Cardiac muscle cell (in vitro differentiated cells and primary cell): Measurements from ENCODE around the gene ROPN1L. TPM values are rescaled to one million over a fixed set of nuclear protein-coding genes. Genes with fewer than 3 reads are reported as not detected.
A peak's percentile ranks its signal among the peaks of the same experiment; 100 is the strongest.

ENCODE experiments used
- DNase-seq, 2 donors: peaks; one replicate each; pipeline versions ENCODE4 v3.0.0 to v3.0.0-alpha.2; 2010 to 2017; ENCODE audit warnings: low read depth in 1 of 2, low spot score in 1 of 2
- H3K27ac ChIP-seq: fragments of 200-600 bp; sonication (generic); 2 replicates; pipeline ENCODE4 v1.5.1; 2016
- H3K27me3 ChIP-seq: fragments of 200-600 bp; sonication (generic); 2 replicates; pipeline ENCODE4 v1.6.0; 2016; ENCODE audit warnings: control low read depth
- H3K36me3 ChIP-seq: fragments of 200-600 bp; sonication (generic); 2 replicates; pipeline ENCODE4 v1.5.1; 2016; ENCODE audit warnings: control low read depth
- H3K4me1 ChIP-seq: fragments of 200-600 bp; sonication (generic); 2 replicates; pipeline ENCODE4 v1.8.1; 2017; ENCODE audit warnings: low read depth, mild to moderate bottlenecking, mixed run types
- H3K4me3 ChIP-seq: fragments of 200-600 bp; sonication (generic); 2 replicates; pipeline ENCODE4 v1.5.1; 2016; ENCODE audit warnings: mild to moderate bottlenecking
- H3K9me3 ChIP-seq: fragments of 200-600 bp; sonication (generic); 2 replicates; pipeline ENCODE4 v1.5.1; 2017; ENCODE audit warnings: low read depth, mild to moderate bottlenecking, control low read depth
- polyA plus RNA-seq: library from polyadenylated mRNA; unstranded; fragments of >200 nt; fragmentation: Nextera tagmentation; extraction: Ambion mirVana; gene quantifications from 2 replicates; pipeline ENCODE4 v1.2.1, GENCODE V29; 2016
- total RNA-seq: library from RNA; depleted of rRNA; stranded (reverse); fragments of >200 nt; gene quantifications from 2 replicates; pipeline ENCODE4 v1.2.3, GENCODE V29; 2016
- TF ChIP-seq, protein P1 (sequence below): IDR thresholded peaks from 2 replicates; pipeline ENCODE4 v1.5.1; 2012; ENCODE audit warnings: low read depth, mild to moderate bottlenecking, low read length

The ROPN1L gene
- total and polyA plus RNA-seq, 2 experiments from 2014 or later = 1.3 TPM

DNA sequence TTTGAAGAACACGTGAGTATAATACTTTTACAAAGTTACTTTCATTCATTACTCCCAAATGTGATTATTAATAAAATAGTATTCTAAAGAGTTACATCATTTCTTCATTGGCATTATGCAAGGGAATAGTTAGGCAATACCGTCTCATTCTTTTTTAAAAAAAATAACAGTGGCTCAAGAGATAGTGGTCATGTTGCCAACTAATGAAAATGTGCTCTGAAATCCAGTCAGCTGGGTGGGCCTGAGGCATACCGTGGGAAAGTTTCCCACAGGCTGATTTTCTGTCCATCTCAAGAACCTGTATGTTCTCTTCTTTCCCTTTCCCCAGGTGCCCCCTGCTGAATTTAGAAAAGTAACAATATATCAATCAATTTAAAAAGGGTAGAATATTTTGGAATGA lies 40.8 kb upstream of the ROPN1L start:
- no peak overlapping the region for H3K4me3 ChIP-seq
- peaks cover 47% of the 10 kb centered on the region for H3K36me3 ChIP-seq
- no peaks in the 10 kb centered on the region for H3K9me3 ChIP-seq
- peak overlapping the region; percentile 42 for H3K27ac ChIP-seq
- peak in 1 of 2 donors; percentile 81 for DNase-seq
- TF ChIP-seq, protein P1, sequence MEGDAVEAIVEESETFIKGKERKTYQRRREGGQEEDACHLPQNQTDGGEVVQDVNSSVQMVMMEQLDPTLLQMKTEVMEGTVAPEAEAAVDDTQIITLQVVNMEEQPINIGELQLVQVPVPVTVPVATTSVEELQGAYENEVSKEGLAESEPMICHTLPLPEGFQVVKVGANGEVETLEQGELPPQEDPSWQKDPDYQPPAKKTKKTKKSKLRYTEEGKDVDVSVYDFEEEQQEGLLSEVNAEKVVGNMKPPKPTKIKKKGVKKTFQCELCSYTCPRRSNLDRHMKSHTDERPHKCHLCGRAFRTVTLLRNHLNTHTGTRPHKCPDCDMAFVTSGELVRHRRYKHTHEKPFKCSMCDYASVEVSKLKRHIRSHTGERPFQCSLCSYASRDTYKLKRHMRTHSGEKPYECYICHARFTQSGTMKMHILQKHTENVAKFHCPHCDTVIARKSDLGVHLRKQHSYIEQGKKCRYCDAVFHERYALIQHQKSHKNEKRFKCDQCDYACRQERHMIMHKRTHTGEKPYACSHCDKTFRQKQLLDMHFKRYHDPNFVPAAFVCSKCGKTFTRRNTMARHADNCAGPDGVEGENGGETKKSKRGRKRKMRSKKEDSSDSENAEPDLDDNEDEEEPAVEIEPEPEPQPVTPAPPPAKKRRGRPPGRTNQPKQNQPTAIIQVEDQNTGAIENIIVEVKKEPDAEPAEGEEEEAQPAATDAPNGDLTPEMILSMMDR = no peak
- peaks cover 16% of the 10 kb centered on the region for H3K4me1 ChIP-seq
- no peaks in the 10 kb centered on the region for H3K27me3 ChIP-seq

DNA sequence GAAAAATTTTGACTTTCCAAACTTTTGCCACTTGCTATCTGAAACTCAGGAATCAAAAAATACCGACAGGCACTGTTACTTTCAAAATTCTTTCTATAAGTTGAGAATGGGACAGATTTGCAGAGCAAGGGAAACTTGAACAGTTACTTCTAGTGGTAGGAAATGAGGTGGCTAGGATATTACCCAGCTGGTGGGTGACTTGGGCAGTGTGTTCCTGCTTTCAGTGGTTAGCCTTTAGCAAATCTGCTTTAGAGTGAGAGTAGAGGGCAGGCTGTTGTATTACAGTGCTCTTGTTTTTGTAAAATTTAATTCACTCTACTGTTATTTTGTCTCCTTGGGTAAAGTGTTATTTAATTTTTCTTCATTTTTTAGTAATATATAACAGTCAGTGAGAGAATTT lies 40.2 kb upstream of the ROPN1L start:
- Histone ChIP-seq H3K27ac (no peak overlapping the region), H3K27me3 (no peaks in the 10 kb centered on the region), H3K4me3 (no peak overlapping the region), H3K9me3 (no peaks in the 10 kb centered on the region), H3K4me1 (peaks cover 16% of the 10 kb centered on the region), H3K36me3 (peaks cover 52% of the 10 kb centered on the region)
- DNase-seq = no peak
- TF ChIP-seq, protein P1 = no peak

DNA sequence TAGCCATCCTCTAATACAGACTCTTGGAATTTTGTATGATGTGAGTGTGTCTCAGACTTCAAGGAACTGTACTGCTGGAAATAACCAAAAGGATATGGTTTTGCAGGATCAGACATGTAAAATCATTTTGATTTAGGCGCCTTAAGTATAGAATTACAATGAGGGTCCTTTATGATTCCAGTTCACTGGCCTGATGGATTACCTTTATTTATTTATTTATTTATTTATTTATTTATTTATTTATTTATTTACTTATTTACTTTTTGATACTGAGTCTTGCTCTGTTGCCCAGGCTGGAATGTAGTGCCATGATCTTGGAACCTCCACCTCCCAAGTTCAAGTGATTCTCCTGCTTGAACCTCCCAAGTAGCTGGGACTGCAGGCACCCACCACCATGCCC lies 37.9 kb upstream of the ROPN1L start:
- H3K36me3 ChIP-seq = peaks cover 66% of the 10 kb centered on the region
- no peak for DNase-seq
- no peak overlapping the region for H3K27ac ChIP-seq
- H3K9me3 ChIP-seq = no peaks in the 10 kb centered on the region
- H3K4me1 ChIP-seq = peaks cover 16% of the 10 kb centered on the region
- no peak overlapping the region for H3K4me3 ChIP-seq
- TF ChIP-seq, protein P1 = no peak
- no peaks in the 10 kb centered on the region for H3K27me3 ChIP-seq

DNA sequence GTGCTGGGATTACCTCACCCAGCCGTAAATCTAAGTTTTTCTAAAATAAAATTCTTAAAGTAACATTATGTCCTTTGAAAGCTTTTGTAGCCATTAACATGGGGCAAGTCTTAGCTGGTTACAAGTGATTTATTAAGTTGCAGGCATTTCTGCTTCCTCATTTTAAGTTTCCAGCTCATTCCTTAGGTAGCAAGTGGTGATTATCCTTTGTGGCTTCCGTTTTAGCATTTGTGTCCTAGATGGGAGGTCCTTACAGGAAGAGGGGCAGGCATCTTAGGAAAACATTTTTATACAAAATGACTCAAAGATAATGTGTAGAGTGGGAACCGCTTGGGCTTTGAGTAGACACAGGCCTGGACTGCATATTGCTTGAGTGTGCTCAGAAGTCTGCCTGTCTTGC lies 35.0 kb upstream of the ROPN1L start:
- DNase-seq = no peak
- Histone ChIP-seq H3K27me3 (no peaks in the 10 kb centered on the region), H3K9me3 (no peaks in the 10 kb centered on the region), H3K4me1 (no peaks in the 10 kb centered on the region), H3K4me3 (no peak overlapping the region), H3K36me3 (peaks cover 92% of the 10 kb centered on the region), H3K27ac (no peak overlapping the region)
- TF ChIP-seq, protein P1 = no peak

DNA sequence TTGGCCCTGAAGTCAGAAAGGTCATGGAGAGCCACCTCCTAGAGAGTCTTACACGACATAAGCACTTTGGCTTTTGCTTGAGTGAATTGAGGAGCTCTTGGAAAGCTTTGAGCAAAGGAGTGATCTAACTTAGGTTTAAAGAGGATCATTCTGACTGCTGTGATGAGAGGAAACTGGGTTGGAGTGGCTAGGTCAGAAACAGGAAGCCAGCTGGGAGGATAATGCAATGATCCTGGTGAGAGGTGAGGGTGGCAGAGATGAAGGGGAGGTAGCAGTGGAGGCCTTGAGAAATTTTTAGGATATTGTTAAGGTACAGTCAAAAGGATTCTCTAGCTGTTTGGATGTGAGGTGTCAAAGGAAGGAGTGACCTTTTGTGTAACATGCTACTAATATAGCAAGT lies 32.2 kb upstream of the ROPN1L start:
- Histone ChIP-seq H3K9me3 (no peaks in the 10 kb centered on the region), H3K27me3 (no peaks in the 10 kb centered on the region), H3K4me1 (no peaks in the 10 kb centered on the region), H3K4me3 (no peak overlapping the region), H3K27ac (no peak overlapping the region), H3K36me3 (peaks cover 86% of the 10 kb centered on the region)
- no peak for DNase-seq
- TF ChIP-seq, protein P1 = no peak

- peaks cover 86% of the 10 kb centered on the region for H3K36me3 ChIP-seq
- H3K4me3 ChIP-seq = no peak overlapping the region
- H3K9me3 ChIP-seq = no peaks in the 10 kb centered on the region
- H3K27me3 ChIP-seq = no peaks in the 10 kb centered on the region
- no peaks in the 10 kb centered on the region for H3K4me1 ChIP-seq
- TF ChIP-seq, protein P1 = no peak
- H3K27ac ChIP-seq = no peak overlapping the region
- DNase-seq = no peak
Measured at GRCh38 chr5:10410662-10411061, 31.0 kb upstream of the ROPN1L start.
